HG03159 (cell line): Measurements from ENCODE around the gene PHOX2A.

ENCODE experiments used
- ATAC-seq: cut with Tn5 transposase; IDR thresholded peaks from one replicate; pipeline ENCODE4 v1.9.1; 2021; ENCODE audit warnings: mild to moderate bottlenecking, moderate library complexity; ENCODE audit not compliant: unreplicated experiment

The PHOX2A gene

DNA sequence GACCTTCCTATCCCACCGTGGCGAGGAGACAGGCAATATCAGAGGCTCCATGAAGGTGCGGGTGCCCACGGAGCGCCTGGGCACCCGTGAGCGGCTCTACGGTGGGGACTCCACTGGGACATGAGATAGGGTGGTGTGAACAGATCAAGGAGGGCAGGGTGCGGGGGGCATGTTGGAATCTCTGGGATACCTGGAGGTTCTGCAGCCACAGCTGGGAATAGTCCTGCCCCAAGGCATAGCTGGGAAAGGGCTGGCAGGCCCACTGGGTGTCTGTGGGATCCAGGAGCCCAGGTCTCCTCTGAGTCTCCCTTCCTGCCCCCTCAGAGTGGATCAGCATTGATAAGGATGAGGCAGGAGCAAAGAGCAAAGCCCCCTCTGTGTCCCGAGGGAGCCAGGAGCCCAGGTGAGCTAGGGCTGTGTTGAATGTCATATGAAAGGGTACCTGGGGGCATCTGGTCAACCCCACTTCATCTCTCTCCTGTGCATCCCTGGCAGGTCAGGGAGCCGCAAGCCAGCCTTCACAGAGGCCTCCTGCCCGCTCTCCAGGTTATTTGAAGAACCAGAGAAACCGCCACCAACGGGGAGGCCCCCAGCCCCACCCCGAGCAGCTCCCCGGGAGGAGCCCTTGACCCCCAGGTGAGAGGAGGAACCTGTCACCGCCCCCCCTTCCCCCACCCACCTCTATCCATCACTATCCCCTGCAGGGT lies 8.5 kb downstream of the PHOX2A start:
- no peak for ATAC-seq

DNA sequence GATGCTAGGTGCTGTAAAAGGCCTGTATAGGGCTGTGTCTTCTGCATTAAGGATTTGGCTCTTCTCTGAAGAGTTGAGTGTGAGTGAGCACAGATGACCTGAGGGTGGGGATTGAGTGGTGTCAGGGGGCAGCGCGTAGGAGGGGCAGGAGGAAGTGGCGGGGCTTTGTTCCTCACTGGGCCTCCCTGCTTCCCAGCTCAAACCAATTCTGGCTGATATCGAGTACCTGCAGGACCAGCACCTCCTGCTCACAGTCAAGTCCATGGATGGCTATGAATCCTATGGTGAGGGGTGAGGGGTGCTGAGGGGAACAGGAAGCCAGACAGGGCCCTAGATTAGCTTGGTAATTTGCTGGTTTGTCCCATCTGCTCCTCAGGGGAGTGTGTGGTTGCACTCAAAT lies 9.1 kb downstream of the PHOX2A start:
- no peak for ATAC-seq

DNA sequence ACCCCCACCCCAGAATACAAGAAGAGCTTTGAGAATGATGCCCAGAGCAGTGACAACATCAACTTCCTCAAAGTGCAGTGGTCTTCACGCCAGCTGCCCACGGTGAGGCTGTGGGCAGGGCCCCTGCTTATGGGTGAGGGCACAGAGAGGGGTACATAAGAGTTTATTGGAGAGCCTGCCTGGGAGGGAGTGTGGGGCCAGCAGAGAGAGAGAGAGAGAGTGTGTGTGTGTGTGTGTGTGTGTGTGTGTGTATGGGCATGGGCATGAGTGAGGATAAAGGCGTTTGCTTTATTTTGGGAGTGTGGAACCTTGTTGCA lies 9.5 kb downstream of the PHOX2A start:
- no peak for ATAC-seq

DNA sequence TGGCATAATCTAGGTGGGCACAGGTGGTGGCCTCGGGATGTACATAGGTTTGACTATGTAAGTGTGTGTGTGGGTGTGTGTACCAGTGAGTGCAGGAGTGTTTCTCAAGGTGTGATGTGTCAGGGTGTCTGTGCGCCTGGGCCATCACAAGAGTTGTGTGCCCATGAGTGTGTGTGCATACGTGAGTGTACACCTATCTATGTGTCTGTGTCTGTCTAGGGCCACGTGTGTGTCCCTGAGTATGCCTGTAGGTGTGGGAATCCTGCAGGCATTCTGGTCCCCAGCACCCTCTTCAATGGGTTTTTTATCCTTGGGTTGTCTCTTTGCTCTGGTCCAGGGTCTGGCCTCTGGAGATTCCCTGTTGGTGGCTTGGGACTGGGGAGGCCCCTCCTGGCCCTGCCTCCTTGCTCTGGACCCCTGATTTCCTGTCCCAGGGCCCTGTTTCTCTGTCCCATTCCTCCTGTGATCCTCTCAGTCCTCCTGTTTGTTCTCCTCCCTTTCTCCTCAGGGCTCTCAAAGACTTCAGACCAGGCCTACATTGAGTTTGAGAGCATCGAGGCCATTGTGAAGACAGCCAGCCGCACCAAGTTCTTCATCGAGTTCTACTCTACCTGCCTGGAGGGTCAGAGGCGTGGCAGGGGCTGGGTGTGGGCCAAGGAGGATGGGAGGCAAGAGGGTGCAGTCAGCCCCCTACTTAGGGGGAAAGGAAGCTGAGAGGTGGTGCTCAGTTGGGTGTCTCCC lies 10.0 kb downstream of the PHOX2A start:
- no peak for ATAC-seq

DNA sequence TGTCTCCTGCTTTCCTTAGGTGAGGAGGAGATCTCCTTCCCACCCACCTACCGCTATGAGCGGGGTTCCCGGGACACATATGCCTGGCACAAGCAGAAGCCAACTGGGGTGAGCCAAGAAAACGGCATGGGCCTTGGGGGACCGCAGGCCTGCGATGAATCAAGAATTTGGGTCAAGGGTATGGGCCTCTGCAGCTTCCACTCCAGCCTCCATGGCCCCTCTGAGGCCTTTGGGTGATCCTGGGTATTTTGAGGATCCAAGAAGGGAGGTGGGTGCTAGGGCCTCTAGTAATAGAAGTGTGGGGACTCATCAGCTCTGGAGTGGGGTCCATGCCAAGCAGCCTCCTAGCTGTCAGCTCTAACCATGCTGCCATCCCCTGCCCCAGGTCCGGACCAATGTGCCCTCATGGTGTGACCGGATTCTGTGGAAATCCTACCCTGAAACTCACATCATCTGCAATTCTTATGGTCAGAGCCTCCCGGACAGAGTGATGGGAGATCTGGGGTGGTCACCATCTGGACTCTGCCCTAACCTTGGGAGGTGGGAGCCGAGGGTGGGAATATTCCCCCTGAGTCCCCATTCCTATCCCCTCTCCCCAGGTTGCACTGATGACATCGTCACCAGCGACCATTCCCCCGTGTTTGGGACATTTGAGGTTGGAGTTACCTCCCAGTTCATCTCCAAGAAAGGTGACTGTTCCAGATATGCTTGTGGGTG lies 10.8 kb downstream of the PHOX2A start:
- no peak for ATAC-seq

DNA sequence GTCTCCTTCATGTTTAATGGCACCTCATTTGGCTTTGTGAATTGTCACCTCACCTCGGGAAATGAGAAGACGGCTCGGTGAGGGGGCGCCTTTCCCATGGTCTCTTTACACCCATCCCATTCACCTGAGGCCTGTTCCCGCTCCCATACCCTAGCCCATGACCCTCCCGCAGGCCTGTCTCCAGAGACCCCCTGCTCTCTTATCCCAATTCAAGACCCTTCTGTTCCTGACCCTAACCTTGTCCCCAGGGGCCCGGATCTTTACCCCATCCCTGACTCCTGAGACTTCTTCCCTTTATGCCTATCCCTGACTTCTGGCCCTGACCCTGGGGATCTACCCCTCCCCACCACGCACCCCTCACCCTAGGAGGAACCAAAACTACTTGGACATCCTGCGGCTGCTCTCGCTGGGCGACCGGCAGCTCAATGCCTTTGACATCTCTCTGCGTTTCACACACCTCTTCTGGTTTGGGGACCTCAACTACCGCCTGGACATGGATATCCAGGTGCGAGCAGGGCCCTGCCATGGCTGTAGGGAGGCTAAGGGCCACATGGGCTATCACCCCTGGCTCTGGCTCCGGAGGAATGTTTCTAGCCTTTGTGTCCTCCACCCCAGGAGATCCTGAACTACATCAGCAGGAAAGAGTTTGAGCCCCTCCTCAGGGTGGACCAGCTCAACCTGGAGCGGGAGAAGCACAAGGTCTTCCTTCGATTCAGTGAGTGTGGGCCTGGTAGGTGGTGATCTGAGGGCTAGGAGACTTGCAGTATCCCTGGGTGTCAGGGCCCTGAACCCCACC lies 11.5 kb downstream of the PHOX2A start:
- no peak for ATAC-seq

DNA sequence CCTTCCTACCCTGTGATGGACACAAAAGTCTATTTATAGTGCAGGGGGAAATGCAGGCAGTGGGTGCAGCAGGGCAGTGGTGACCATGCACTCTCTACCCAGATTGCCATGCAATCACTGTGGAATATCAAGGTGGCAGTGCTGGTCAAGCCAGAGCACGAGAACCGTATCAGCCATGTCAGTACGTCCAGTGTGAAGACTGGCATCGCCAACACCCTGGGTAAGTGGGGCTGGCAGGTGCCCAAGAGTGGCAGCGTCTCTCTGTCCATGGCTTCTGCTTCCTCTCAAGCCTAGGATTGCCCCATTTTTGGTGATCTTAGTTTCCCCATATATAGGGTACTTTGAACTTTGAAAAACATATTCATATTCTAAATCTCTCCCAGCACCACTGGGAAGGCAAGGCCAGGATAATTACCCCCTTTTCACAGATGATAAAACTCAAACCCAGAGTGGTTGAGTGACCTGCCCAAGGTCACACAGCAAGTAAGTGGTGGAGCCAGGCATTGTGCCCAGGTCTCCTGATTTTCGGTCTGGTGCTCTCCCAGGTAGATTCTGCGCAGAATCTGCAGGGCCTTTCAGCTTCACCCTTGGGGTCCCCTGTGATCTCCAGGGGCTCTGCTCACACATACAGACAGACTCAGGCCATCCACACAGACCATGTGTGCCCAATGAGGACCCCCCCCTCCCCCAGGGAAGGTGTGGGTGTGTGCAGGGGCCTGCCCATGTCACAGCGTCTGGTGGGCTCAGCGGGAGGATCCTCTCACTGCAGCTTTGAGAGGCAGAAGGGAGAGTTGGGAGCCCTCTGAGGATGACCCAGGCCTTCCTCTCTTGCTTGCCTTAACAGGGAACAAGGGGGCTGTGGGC lies 12.3 kb downstream of the PHOX2A start:
- no peak for ATAC-seq

DNA sequence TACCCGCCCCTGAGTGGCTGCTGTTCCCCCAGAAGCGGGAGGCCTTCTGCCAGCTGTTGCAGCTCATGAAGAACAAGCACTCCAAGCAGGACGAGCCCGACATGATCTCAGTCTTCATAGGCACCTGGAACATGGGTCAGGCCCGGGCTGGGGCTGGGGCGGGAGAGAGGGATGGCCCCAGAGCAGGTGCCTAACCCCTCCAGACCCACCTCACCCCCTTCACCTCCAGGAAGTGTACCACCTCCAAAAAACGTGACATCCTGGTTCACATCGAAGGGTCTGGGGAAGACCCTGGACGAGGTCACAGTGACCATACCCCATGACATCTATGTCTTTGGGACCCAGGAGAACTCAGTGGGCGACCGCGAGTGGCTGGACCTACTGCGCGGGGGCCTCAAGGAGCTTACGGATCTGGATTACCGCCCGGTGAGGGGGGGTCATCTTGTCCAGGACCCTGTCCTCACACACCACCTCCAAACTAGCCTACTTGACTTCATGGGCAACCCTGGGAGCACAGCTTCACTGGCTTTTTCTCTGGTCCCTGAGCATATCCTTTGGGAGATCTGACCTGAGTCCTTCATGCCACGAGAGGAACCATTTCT lies 13.1 kb downstream of the PHOX2A start:
- ATAC-seq, result no peak

DNA sequence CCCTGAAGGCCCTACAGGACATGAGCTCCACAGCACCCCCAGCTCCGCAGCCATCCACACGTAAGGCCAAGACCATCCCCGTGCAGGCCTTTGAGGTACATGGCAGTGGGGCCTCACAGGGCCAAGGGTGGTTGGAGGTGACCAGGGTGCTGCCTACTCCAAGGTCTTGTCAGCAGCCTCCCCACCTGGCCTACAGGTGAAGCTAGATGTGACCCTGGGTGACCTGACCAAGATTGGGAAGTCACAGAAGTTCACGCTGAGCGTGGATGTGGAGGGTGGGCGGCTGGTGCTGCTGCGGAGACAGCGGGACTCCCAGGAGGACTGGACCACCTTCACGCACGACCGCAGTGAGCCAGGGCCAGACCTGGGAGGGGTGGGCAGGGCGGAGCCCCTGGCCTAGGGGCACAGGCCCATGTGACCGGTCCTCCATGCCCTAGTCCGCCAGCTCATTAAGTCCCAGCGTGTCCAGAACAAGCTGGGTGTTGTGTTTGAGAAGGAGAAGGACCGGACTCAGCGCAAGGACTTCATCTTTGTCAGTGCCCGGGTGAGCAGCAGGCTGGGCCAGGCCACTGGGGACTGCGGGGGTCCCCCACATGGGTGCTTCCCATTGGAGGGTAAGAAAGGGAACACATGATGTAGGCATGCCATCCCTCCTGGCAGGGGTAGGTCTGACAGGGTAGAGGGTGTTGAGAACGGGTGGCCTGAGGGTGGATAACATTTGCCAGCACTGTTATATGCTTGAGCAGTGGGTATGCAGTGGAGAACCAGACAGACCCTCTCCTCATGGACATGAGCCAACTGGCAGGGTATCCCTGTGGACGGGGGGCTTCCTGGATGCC lies 13.8 kb downstream of the PHOX2A start:
- no peak for ATAC-seq

DNA sequence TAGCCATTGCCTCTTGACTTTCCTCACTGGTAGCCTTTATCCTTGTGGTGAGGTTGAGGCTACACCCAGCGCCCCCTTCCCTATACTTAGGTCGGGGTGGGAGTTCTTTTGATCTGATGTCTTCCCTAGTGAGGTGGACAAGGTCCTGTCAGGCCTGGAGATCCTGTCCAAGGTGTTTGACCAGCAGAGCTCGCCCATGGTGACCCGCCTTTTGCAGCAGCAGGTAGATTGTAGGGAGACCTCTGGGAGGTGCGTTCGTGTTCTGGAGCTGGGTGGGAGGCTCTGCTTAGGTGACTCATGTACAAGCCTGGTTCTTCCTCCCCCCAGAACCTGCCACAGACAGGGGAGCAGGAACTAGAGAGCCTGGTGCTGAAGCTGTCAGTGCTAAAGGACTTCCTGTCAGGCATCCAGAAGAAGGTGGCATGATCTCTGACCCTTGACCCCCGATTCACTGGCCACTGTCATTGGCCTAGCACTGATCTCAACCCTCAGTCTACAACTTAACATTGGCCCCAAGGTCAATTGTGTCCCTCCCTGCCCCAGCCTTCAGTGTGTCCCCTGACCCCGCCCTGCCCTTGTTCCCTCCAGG lies 14.5 kb downstream of the PHOX2A start:
- no peak for ATAC-seq

DNA sequence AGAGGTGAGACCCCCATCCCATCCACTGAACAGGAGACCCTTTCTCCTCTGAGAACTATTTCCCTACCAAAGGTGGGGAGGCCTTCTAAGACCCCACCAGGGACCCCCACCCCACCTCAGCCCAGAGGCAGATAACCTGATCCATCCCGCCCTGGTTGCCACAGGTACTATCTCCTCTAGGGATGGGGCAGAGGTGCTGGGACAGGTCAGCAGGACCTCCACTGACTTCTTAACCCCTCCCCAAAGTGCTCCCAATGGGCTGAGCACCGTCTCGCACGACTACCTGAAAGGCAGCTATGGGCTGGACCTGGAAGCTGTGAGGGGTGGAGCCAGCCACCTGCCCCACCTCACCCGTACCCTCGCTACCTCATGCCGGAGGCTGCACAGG lies 15.1 kb downstream of the PHOX2A start:
- ATAC-seq, result no peak

DNA sequence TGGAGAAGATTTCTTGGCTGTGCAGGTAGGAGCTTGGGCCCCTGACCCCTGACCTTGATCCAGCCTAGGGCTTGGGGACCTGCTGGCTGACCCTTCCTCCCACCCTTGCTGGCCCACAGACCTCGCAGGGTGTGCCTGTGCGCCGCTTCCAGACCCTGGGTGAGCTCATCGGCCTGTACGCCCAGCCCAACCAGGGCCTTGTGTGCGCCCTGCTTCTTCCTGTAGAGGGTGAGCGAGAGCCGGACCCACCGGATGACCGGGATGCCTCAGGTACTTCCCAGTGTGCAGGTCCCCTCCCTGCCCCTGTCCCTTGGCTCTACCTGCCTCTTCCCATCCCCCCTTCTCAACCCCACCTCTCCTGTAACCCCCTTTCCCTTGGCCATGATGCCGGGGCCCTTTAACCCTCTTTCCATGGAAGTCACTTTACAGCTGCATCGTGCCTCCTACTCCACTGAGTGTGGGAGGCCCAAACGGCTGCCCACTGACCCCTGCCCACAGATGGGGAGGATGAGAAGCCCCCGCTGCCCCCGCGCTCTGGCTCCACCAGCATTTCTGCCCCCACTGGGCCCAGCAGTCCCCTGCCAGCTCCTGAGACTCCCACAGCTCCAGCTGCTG lies 15.6 kb downstream of the PHOX2A start:
- ATAC-seq, result no peak

DNA sequence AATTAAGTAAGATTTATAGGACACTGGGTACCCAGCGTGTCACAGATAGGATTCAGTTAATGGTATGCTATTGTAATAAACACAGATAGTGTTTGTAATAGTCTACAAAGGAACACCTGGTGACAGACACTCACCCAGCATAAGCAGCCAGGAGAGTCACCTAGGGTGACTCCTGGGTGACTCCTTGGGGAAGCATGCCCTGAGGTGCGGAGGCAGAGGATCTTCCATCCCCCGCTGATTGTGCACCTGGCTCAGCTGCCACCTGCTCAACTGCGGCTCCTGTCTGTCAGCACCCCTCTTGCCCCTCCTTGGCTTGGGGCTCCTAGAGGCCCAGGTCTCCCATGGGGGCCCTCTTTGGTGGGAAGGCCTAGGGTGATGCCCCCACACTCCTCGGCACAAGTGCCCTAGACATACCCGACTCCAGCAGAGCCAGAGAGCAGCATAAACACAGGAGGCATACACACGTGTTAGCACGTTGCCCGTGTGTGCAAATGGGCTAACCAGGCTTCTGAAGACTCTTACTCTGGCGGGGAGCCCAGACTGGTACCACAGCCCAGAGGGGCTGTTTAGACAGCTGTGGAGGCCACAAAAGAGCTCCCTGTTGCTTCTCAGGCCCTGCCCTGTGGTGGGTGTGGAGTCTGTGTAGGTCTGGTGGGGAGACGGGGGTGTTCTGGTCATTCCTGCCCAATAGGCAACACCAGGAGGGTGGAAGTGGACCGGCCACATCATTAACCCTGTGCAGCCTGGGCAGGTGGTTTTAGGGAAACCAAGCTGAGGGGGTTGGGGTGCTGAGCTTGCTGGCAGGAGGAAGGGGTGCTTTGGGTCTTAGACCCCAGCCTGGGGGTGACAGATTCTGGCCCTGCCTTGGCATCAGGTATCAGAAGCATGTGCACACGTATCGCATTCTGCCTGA lies 16.4 kb downstream of the PHOX2A start:
- no peak for ATAC-seq

DNA sequence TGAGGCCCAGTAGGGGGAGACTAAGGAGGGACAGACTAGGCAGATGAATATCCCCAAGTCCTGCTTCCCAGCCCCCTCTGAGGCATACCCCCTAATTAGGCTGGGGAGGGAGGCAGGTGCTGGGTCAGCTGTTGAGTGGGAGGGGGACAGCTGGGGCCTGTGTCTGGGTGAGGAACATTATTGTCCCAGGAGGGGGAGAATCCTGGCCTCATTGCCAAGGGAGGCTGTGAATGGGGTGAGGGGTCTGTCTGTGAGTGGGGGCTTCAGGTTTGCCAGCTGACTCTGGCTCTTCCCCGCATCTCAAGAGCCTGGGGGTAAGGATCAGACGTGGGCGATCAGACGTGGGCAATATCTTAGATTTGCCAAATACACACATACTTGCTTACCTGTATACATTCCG lies 17.3 kb downstream of the PHOX2A start:
- ATAC-seq, result no peak

DNA sequence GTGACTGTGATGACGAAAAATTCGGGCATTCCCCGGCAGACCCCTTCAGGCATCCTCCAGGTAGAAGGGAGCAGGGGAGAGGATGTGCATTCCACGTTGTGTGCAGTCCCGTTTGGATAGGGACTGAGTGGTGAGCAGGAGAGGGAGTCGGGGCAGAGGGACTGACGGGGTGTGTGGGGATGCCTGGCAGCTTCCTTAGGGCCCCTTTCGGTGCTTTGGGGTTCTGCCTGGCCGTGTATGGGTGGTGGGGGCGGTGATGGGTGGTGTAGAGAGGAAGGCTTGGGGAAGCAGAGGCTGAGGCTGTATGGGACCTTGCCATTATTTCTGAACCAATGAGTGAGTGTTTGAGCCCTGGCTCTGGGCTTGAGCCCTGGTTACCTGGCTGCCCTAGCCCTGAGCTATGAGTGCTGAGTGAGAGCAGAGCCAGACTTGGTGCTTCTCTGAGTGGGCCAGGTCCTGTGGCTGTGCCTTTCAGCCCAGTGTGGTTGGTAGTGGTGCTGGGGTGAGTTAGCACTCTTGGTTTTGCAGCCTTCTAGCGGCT lies 18.5 kb downstream of the PHOX2A start:
- no peak for ATAC-seq

DNA sequence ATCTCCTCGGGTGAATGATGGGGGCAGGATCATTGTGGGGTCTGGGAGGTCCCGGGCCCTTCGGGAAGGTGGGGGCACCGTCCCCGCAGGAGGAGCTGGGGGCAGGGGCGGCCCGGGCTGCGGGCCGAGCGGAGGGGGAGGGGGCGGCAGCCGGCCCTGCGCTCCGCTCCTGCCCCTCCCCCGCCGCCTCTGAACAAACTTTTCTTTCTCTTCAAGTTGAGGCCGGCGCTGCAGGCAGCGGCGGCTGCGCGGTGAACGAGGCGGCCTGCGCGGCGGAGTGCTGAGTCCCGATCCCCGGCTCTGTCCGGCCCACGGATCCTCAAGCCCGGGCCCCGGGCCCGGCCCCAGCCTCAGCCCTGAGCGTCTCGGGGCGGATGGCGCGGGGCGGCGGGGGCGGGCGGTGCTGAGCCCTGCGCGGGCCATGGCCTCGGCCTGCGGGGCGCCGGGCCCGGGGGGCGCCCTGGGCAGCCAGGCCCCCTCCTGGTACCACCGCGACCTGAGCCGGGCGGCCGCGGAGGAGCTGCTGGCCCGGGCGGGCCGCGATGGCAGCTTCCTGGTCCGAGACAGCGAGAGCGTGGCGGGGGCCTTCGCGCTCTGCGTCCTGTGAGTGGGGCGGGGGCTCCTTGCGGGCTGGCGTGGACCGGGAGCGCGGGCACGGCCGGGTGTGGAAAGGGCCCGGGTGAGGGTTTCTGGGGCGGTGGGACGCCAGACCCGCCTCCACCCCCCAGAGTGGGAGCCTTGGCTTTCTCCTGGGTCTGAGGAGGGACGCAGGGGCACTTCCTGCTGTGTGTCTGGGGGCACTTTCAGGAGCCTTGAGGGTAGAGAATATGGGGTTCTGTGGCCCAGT lies 19.2 kb downstream of the PHOX2A start, which contains the start of gene INPPL1:
INPPL1 (plus strand) TSS at position 204 of the 847 bp plus-strand sequence; CDS start at position 422, 218 bp downstream.
- no peak for ATAC-seq
